ENCODE measurements around the gene C2CD4D. TPM values are rescaled to one million over a fixed set of nuclear protein-coding genes. Genes with fewer than 3 reads are reported as not detected.

Gene C2CD4D
- total RNA-seq, 1 experiment from 2014 or later: 0.79 TPM

DNA sequence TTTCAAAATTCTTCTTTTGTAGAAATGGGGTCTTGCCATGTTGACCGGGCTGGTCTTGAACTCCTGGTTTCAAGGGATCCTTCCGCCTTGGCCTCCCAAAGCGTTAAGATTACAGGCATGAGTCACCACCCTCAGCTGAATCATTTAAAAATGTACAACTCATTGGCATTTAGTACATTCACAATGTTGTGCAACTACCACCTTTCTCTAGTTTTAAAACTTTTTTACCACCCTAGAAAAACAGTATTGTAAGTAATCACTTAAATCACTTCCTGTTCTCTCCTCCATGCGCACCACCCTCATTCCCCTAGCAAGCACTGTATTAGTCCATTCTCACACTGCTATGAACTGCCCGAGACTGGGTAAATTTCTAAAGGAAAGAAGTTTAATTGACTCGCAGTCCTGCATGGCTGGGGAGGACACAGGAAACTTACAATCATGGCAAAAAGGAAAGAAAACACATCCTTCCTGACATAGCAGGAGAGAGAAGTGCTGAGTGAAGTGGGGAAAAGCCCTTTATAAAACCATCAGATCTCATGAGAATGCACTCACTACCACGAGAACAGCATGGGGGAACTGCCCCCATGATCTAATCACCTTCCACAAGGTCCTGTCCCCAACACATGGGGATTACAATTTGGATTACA is 28.3 kb upstream of the C2CD4D start:
- Histone ChIP-seq H3K4me2 (ENCODE audit: insufficient read depth, insufficient read length, low read length) (no peak overlapping the region), H3T11ph (ENCODE audit: low read length) (no peak overlapping the region), H3K4ac (ENCODE audit: low read depth, low read length) (no peak overlapping the region), H4K8ac (replicated peaks; ENCODE audit: insufficient read length, low read depth, low read length) (no peak overlapping the region), H2AK5ac (ENCODE audit: insufficient read length, low read length) (no peak overlapping the region), H4K91ac (ENCODE audit: insufficient read length, low read depth, low read length) (no peak overlapping the region), H3K56ac (ENCODE audit: insufficient read length, low read depth, low read length) (no peak overlapping the region), H2AFZ (ENCODE audit: low read length) (no peak overlapping the region), H3K27me3 (ENCODE audit: insufficient read depth, low read length) (peaks cover 2% of the 10 kb centered on the region; the same call in 1 of the 2 replicates), H2BK120ac (ENCODE audit: low read depth, low read length, poor library complexity, severe bottlenecking) (no peak overlapping the region), H4K20me1 (ENCODE audit: control insufficient read depth, insufficient read depth, insufficient read length) (no peaks in the 10 kb centered on the region), H3K9me3 (ENCODE audit: control insufficient read depth, low read depth, low read length) (no peaks in the 10 kb centered on the region), H2BK12ac (ENCODE audit: insufficient read length, low read depth, low read length) (no peak overlapping the region), H3K14ac (ENCODE audit: insufficient read depth, low read length) (no peak overlapping the region), H3K9ac (ENCODE audit: extremely low read depth, insufficient read length, low read length) (no peak overlapping the region), H2BK20ac (ENCODE audit: low read depth, low read length, poor library complexity, severe bottlenecking) (no peak overlapping the region), H2BK15ac (ENCODE audit: low read depth, low read length) (no peak overlapping the region), H4K5ac (ENCODE audit: insufficient read length, low read depth, low read length) (no peak overlapping the region), H2BK5ac (ENCODE audit: insufficient read length, low read length) (no peak overlapping the region), H3K23me2 (ENCODE audit: insufficient read length, low read depth, low read length, poor library complexity, severe bottlenecking) (no peaks in the 10 kb centered on the region), H3K27ac (ENCODE audit: insufficient read length, low read depth, low read length) (no peak overlapping the region), H3K79me2 (ENCODE audit: insufficient read depth, low read length) (no peaks in the 10 kb centered on the region), H3K79me1 (ENCODE audit: insufficient read depth, low read depth, low read length, poor library complexity, severe bottlenecking) (no peaks in the 10 kb centered on the region), H3K23ac (ENCODE audit: insufficient read length, low read depth, low read length) (no peak overlapping the region), H3K4me1 (ENCODE audit: insufficient read depth, low read length) (no peaks in the 10 kb centered on the region), H3K18ac (ENCODE audit: insufficient read length, low read depth, low read length) (no peak overlapping the region)
- WGBS (ENCODE audit: extremely low coverage, insufficient read length, low lambda C conversion rate): no CpG with 5 or more reads among the region's 7 CpGs
- H3K27me3 Mint-ChIP-seq (ENCODE audit: low read depth): peaks cover 51% of the 10 kb centered on the region
- H3K36me3 Mint-ChIP-seq (ENCODE audit: insufficient read depth in 1 of 3, low read depth in 3 of 3): no peaks in the 10 kb centered on the region
- H3K9me3 Mint-ChIP-seq: no peaks in the 10 kb centered on the region
- H3K27ac Mint-ChIP-seq: no peak overlapping the region
- TF ChIP-seq, protein P1, sequence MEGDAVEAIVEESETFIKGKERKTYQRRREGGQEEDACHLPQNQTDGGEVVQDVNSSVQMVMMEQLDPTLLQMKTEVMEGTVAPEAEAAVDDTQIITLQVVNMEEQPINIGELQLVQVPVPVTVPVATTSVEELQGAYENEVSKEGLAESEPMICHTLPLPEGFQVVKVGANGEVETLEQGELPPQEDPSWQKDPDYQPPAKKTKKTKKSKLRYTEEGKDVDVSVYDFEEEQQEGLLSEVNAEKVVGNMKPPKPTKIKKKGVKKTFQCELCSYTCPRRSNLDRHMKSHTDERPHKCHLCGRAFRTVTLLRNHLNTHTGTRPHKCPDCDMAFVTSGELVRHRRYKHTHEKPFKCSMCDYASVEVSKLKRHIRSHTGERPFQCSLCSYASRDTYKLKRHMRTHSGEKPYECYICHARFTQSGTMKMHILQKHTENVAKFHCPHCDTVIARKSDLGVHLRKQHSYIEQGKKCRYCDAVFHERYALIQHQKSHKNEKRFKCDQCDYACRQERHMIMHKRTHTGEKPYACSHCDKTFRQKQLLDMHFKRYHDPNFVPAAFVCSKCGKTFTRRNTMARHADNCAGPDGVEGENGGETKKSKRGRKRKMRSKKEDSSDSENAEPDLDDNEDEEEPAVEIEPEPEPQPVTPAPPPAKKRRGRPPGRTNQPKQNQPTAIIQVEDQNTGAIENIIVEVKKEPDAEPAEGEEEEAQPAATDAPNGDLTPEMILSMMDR (conservative IDR thresholded peaks at IDR 0.05): no peak
- no peak for DNase-seq
- no peak overlapping the region; a peak in 1 of 5 replicates for H3K4me3 Mint-ChIP-seq
- H3K4me1 Mint-ChIP-seq: peaks cover 9% of the 10 kb centered on the region in 2 experiments

Data from H9 (cell line).